Measurements from ENCODE around the gene BMAL1.

BMAL1 gene

GRCh38 chr11:13298765-13299164, 21.2 kb downstream of the BMAL1 start:
- Histone ChIP-seq H3K23ac (ENCODE audit: low read length) (no peak overlapping the region), H3K27ac (ENCODE audit: low read depth, low read length) (no peak overlapping the region), H3K18ac (ENCODE audit: low read length) (no peak overlapping the region), H4K8ac (ENCODE audit: low read depth, low read length) (no peak overlapping the region), H3K9ac (ENCODE audit: low read length) (no peak overlapping the region), H2BK15ac (replicated peaks; ENCODE audit: low read depth) (no peak overlapping the region), H3K79me2 (ENCODE audit: control insufficient read depth, insufficient read depth, low read length) (no peaks in the 10 kb centered on the region), H2AK5ac (ENCODE audit: low read length) (no peak overlapping the region), H4K5ac (ENCODE audit: low read length) (no peak overlapping the region), H3K4me3 (ENCODE audit: low read length) (no peak overlapping the region), H2BK5ac (ENCODE audit: low read length) (no peak overlapping the region), H2BK120ac (ENCODE audit: low read depth, low read length) (no peak overlapping the region), H3K36me3 (ENCODE audit: control insufficient read depth, insufficient read depth, low read length) (no peaks in the 10 kb centered on the region), H3K27me3 (ENCODE audit: insufficient read depth, low read length, poor library complexity) (no peaks in the 10 kb centered on the region), H3K4me2 (ENCODE audit: low read length) (no peak overlapping the region), H3K79me1 (ENCODE audit: low read length) (no peaks in the 10 kb centered on the region), H3K4me1 (ENCODE audit: control insufficient read depth, low read depth, low read length) (peaks cover 5% of the 10 kb centered on the region), H3K4ac (ENCODE audit: low read depth, low read length) (no peak overlapping the region), H3K56ac (ENCODE audit: low read length) (no peak overlapping the region)
- WGBS (ENCODE audit: extremely low coverage, insufficient coverage, low lambda C conversion rate): no CpG with 5 or more reads among the region's 4 CpGs
- peak; percentile 86 for DNase-seq

GRCh38 chr11:13301522-13301921, 23.9 kb downstream of the BMAL1 start:
- Histone ChIP-seq H3K27ac (ENCODE audit: low read depth, low read length) (no peak overlapping the region), H3K4me2 (ENCODE audit: low read length) (no peak overlapping the region), H3K79me1 (ENCODE audit: low read length) (no peaks in the 10 kb centered on the region), H3K27me3 (ENCODE audit: insufficient read depth, low read length, poor library complexity) (no peaks in the 10 kb centered on the region), H3K4ac (ENCODE audit: low read depth, low read length) (no peak overlapping the region), H3K4me3 (ENCODE audit: low read length) (no peak overlapping the region), H3K9ac (ENCODE audit: low read length) (no peak overlapping the region), H2BK15ac (replicated peaks; ENCODE audit: low read depth) (no peak overlapping the region), H3K4me1 (ENCODE audit: control insufficient read depth, low read depth, low read length) (peaks cover 5% of the 10 kb centered on the region), H2BK5ac (ENCODE audit: low read length) (no peak overlapping the region), H3K56ac (ENCODE audit: low read length) (no peak overlapping the region), H2BK120ac (ENCODE audit: low read depth, low read length) (no peak overlapping the region), H3K79me2 (ENCODE audit: control insufficient read depth, insufficient read depth, low read length) (no peaks in the 10 kb centered on the region), H3K36me3 (ENCODE audit: control insufficient read depth, insufficient read depth, low read length) (no peaks in the 10 kb centered on the region), H3K18ac (ENCODE audit: low read length) (no peak overlapping the region), H4K5ac (ENCODE audit: low read length) (no peak overlapping the region), H4K8ac (ENCODE audit: low read depth, low read length) (no peak overlapping the region), H2AK5ac (ENCODE audit: low read length) (no peak overlapping the region), H3K23ac (ENCODE audit: low read length) (no peak overlapping the region)
- DNase-seq: no peak

GRCh38 chr11:13302420-13302958, 24.9 kb downstream of the BMAL1 start:
- H3K18ac ChIP-seq (ENCODE audit: low read length): no peak overlapping the region
- H2BK5ac ChIP-seq (ENCODE audit: low read length): no peak overlapping the region
- H3K27me3 ChIP-seq (ENCODE audit: insufficient read depth, low read length, poor library complexity): no peaks in the 10 kb centered on the region
- no peaks in the 10 kb centered on the region for H3K79me2 ChIP-seq (ENCODE audit: control insufficient read depth, insufficient read depth, low read length)
- H4K5ac ChIP-seq (ENCODE audit: low read length): no peak overlapping the region
- H2AK5ac ChIP-seq (ENCODE audit: low read length): no peak overlapping the region
- H3K36me3 ChIP-seq (ENCODE audit: control insufficient read depth, insufficient read depth, low read length): no peaks in the 10 kb centered on the region
- peaks cover 5% of the 10 kb centered on the region for H3K4me1 ChIP-seq (ENCODE audit: control insufficient read depth, low read depth, low read length)
- no peaks in the 10 kb centered on the region for H3K79me1 ChIP-seq (ENCODE audit: low read length)
- no peak overlapping the region for H3K27ac ChIP-seq (ENCODE audit: low read depth, low read length)
- H3K9ac ChIP-seq (ENCODE audit: low read length): no peak overlapping the region
- no peak overlapping the region for H2BK15ac ChIP-seq (replicated peaks; ENCODE audit: low read depth)
- no peak for DNase-seq
- H3K4ac ChIP-seq (ENCODE audit: low read depth, low read length): no peak overlapping the region
- no peak overlapping the region for H3K4me3 ChIP-seq (ENCODE audit: low read length)
- WGBS (ENCODE audit: extremely low coverage, insufficient coverage, low lambda C conversion rate): no CpG with 5 or more reads among the region's 8 CpGs
- H3K56ac ChIP-seq (ENCODE audit: low read length): no peak overlapping the region
- no peak overlapping the region for H4K8ac ChIP-seq (ENCODE audit: low read depth, low read length)
- no peak overlapping the region for H3K23ac ChIP-seq (ENCODE audit: low read length)
- no peak overlapping the region for H3K4me2 ChIP-seq (ENCODE audit: low read length)
- no peak overlapping the region for H2BK120ac ChIP-seq (ENCODE audit: low read depth, low read length)

- Histone ChIP-seq H4K5ac (ENCODE audit: low read length) (no peak overlapping the region), H3K27me3 (ENCODE audit: insufficient read depth, low read length, poor library complexity) (no peaks in the 10 kb centered on the region), H2AK5ac (ENCODE audit: low read length) (no peak overlapping the region), H2BK15ac (replicated peaks; ENCODE audit: low read depth) (no peak overlapping the region), H3K4me1 (ENCODE audit: control insufficient read depth, low read depth, low read length) (no peaks in the 10 kb centered on the region), H3K9ac (ENCODE audit: low read length) (no peak overlapping the region), H3K79me2 (ENCODE audit: control insufficient read depth, insufficient read depth, low read length) (no peaks in the 10 kb centered on the region), H3K4ac (ENCODE audit: low read depth, low read length) (no peak overlapping the region), H3K36me3 (ENCODE audit: control insufficient read depth, insufficient read depth, low read length) (no peaks in the 10 kb centered on the region), H3K23ac (ENCODE audit: low read length) (no peak overlapping the region), H3K56ac (ENCODE audit: low read length) (no peak overlapping the region), H3K4me2 (ENCODE audit: low read length) (no peak overlapping the region), H3K18ac (ENCODE audit: low read length) (no peak overlapping the region), H3K79me1 (ENCODE audit: low read length) (no peaks in the 10 kb centered on the region), H2BK120ac (ENCODE audit: low read depth, low read length) (no peak overlapping the region), H2BK5ac (ENCODE audit: low read length) (no peak overlapping the region), H3K4me3 (ENCODE audit: low read length) (no peak overlapping the region), H4K8ac (ENCODE audit: low read depth, low read length) (no peak overlapping the region), H3K27ac (ENCODE audit: low read depth, low read length) (no peak overlapping the region)
- no CpG with 5 or more reads among the region's 10 CpGs for WGBS (ENCODE audit: extremely low coverage, insufficient coverage, low lambda C conversion rate)
- DNase-seq: no peak
Observed at GRCh38 chr11:13303668-13304649, 26.4 kb downstream of the BMAL1 start.

- Histone ChIP-seq H3K4me1 (ENCODE audit: control insufficient read depth, low read depth, low read length) (no peaks in the 10 kb centered on the region), H3K56ac (ENCODE audit: low read length) (no peak overlapping the region), H3K36me3 (ENCODE audit: control insufficient read depth, insufficient read depth, low read length) (no peaks in the 10 kb centered on the region), H3K4me2 (ENCODE audit: low read length) (no peak overlapping the region), H3K79me2 (ENCODE audit: control insufficient read depth, insufficient read depth, low read length) (no peaks in the 10 kb centered on the region), H4K5ac (ENCODE audit: low read length) (no peak overlapping the region), H2AK5ac (ENCODE audit: low read length) (no peak overlapping the region), H3K27me3 (ENCODE audit: insufficient read depth, low read length, poor library complexity) (no peaks in the 10 kb centered on the region), H3K4me3 (ENCODE audit: low read length) (no peak overlapping the region), H3K27ac (ENCODE audit: low read depth, low read length) (no peak overlapping the region), H3K18ac (ENCODE audit: low read length) (no peak overlapping the region), H3K23ac (ENCODE audit: low read length) (no peak overlapping the region), H3K9ac (ENCODE audit: low read length) (no peak overlapping the region), H3K79me1 (ENCODE audit: low read length) (no peaks in the 10 kb centered on the region), H3K4ac (ENCODE audit: low read depth, low read length) (no peak overlapping the region), H4K8ac (ENCODE audit: low read depth, low read length) (no peak overlapping the region), H2BK15ac (replicated peaks; ENCODE audit: low read depth) (no peak overlapping the region), H2BK120ac (ENCODE audit: low read depth, low read length) (no peak overlapping the region), H2BK5ac (ENCODE audit: low read length) (no peak overlapping the region)
- DNase-seq: no peak
- no CpG with 5 or more reads among the region's 7 CpGs for WGBS (ENCODE audit: extremely low coverage, insufficient coverage, low lambda C conversion rate)
Observed at GRCh38 chr11:13304655-13305335, 27.2 kb downstream of the BMAL1 start.

Measured in mesendoderm (in vitro differentiated cells).